ENCODE results near the gene ZNF501.

- no peak for TF ChIP-seq RCOR1 (IDR thresholded peaks at IDR 0.05; ENCODE audit: low read length)
- TF ChIP-seq, protein P1, sequence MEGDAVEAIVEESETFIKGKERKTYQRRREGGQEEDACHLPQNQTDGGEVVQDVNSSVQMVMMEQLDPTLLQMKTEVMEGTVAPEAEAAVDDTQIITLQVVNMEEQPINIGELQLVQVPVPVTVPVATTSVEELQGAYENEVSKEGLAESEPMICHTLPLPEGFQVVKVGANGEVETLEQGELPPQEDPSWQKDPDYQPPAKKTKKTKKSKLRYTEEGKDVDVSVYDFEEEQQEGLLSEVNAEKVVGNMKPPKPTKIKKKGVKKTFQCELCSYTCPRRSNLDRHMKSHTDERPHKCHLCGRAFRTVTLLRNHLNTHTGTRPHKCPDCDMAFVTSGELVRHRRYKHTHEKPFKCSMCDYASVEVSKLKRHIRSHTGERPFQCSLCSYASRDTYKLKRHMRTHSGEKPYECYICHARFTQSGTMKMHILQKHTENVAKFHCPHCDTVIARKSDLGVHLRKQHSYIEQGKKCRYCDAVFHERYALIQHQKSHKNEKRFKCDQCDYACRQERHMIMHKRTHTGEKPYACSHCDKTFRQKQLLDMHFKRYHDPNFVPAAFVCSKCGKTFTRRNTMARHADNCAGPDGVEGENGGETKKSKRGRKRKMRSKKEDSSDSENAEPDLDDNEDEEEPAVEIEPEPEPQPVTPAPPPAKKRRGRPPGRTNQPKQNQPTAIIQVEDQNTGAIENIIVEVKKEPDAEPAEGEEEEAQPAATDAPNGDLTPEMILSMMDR (IDR thresholded peaks at IDR 0.05): no peak
- TF ChIP-seq EP300 (IDR thresholded peaks at IDR 0.05; ENCODE audit: borderline replicate concordance in 1 of 2, low read depth in 1 of 2, low read length in 1 of 2): no peak
- no peak for TF ChIP-seq RFX5 (IDR thresholded peaks at IDR 0.05; ENCODE audit: low read length)
- no peak for TF ChIP-seq POLR2AphosphoS5 (IDR thresholded peaks at IDR 0.05; ENCODE audit: low read depth, low read length)
- TF ChIP-seq YY1 (IDR thresholded peaks at IDR 0.05; ENCODE audit: low read depth): no peak
- TF ChIP-seq RXRA (IDR thresholded peaks at IDR 0.05; ENCODE audit: borderline replicate concordance, low read depth): no peak
- no peak for TF ChIP-seq EZH2phosphoT487 (IDR thresholded peaks at IDR 0.05; ENCODE audit: borderline replicate concordance, low read depth)
- TF ChIP-seq NFIC (IDR thresholded peaks at IDR 0.05; ENCODE audit: borderline replicate concordance): no peak
- TF ChIP-seq SIN3A (IDR thresholded peaks at IDR 0.05; ENCODE audit: borderline replicate concordance, low read depth, low read length): no peak
Observed at GRCh38 chr3:44782891-44783290, 53.5 kb downstream of the ZNF501 start.
